GM12864 (cell line): ENCODE measurements around the gene ANOS1.

ENCODE experiments used
- DNase-seq: peaks from one replicate; pipeline ENCODE4 v3.0.0-alpha.2; 2011; ENCODE audit warnings: low read depth
- H3K4me3 ChIP-seq: 2 replicates; pipeline ENCODE4 v1.5.1; 2011; ENCODE audit warnings: mild to moderate bottlenecking, low read depth, low read length, control low read depth
- TF ChIP-seq, protein P1 (sequence below): IDR thresholded peaks from 2 replicates; pipeline ENCODE4 v1.5.1; 2011; ENCODE audit warnings: low read depth, mild to moderate bottlenecking, moderate library complexity, low read length, control low read depth, inconsistent platforms; ENCODE audit errors: missing control alignments

Gene ANOS1

DNA sequence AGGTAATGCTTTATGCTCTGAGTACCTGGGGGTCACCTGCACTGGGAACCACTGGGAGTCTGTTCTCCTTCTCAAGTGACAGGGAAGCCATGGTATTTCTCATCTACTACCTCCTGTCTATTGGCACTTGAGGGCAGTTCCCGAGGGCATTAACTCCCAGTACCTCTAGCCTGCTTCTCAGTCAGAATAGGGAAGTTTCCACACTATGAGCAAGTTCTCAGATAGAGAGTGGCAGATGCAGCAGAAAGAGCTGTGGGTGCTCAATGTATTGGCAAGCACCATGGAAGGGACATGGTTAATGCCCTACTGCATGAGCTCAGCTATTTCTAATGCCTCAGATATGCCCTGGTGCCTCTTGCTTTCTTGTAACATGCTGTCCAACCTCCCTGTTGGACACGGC, 74.1 kb downstream of the ANOS1 start:
- DNase-seq, result no peak
- H3K4me3 ChIP-seq, result no peak overlapping the region
- TF ChIP-seq, protein P1, sequence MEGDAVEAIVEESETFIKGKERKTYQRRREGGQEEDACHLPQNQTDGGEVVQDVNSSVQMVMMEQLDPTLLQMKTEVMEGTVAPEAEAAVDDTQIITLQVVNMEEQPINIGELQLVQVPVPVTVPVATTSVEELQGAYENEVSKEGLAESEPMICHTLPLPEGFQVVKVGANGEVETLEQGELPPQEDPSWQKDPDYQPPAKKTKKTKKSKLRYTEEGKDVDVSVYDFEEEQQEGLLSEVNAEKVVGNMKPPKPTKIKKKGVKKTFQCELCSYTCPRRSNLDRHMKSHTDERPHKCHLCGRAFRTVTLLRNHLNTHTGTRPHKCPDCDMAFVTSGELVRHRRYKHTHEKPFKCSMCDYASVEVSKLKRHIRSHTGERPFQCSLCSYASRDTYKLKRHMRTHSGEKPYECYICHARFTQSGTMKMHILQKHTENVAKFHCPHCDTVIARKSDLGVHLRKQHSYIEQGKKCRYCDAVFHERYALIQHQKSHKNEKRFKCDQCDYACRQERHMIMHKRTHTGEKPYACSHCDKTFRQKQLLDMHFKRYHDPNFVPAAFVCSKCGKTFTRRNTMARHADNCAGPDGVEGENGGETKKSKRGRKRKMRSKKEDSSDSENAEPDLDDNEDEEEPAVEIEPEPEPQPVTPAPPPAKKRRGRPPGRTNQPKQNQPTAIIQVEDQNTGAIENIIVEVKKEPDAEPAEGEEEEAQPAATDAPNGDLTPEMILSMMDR, result no peak

DNA sequence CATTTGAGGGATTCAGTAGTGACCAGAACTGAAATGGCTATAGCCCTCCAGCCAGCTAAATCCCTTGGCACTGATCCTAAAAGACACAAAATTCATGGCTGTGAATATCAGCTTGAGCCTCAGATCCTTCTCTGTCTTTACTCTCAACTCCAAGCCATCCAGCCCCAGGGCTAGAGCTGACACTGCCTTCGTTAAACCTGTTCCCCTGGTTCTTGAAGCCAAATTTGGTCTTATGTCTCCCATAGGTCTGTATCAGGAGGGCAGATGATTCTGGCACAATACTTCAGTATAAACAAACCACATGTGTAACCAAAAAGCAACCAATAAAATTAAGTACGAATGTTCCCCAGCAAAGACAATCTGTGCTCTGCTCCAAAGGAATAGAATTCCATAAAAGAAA, 78.0 kb downstream of the ANOS1 start:
- no peak for DNase-seq
- H3K4me3 ChIP-seq, result no peak overlapping the region
- TF ChIP-seq, protein P1, result no peak

DNA sequence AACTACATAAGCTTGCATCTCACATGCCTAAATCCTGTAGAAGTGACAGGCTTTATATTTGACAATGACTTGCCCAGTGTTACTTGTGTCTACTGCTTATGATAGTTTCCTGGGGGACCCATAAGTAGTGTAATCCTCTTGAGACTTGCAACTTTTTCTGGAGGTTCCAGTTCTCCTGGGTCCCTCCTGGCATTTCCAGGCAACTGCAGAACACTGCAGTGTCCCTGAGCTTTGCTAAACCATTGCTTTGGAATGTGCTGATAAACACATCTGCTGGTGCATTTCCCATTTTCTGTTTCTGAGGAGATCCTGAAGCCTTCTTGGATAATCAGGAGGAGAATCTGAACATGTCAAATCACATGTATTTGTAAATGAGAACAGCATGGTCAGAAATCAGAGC, 82.0 kb downstream of the ANOS1 start:
- TF ChIP-seq, protein P1, result no peak
- H3K4me3 ChIP-seq, result no peak overlapping the region
- DNase-seq, result no peak

DNA sequence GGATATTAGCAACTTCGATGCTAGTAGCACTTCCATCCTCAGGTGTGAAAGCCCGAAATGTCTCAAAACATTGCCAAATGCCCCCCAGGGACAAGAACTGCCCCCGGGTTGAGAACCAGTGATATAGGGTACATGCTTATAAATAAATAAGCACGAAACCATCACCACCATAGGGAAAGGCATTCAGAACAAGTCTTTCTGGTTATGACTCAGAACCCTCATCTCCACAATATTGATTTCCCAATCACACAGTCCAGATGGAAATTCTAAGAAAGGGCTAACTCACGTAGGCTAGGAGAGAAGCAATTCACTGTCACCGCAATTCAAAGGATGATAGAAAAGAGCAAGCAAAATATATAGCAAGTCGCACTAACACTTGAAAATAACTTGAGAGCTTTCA, 84.8 kb downstream of the ANOS1 start:
- TF ChIP-seq, protein P1, result no peak
- no peak overlapping the region for H3K4me3 ChIP-seq
- no peak for DNase-seq

DNA sequence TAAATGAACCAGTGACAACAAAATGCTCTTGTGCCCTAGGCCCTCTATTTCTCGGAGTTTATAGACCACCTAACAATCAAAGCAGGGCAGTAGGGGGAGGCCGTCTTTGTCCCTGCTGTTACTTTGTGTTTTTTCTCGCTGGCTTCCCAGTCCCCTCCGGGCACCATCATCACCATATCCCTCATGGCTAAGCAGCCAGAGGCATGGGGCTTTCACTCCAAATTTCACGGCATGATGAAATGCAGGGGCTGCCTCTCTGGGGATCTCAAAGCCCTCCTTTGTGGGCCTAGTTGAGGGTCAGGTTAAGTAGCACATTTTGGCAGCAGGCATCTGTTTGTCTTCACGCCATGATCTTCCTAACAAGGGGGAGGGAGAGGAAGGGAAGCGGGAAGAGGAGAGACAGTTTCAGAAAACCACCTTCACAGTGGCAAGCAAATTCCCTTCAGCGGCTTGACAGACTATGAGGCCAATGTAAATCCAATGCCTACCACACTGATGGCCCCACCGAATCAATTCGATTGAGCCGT, 91.9 kb downstream of the ANOS1 start:
- TF ChIP-seq, protein P1, result no peak
- no peak overlapping the region for H3K4me3 ChIP-seq
- no peak for DNase-seq

- DNase-seq, result no peak
- TF ChIP-seq, protein P1, result no peak
- no peak overlapping the region for H3K4me3 ChIP-seq
Measured at GRCh38 chrX:8636497-8636896, 95.4 kb downstream of the ANOS1 start.

- DNase-seq, result no peak
Measured at GRCh38 chrX:8635812-8636211, 96.1 kb downstream of the ANOS1 start.

More at GRCh38 chrX:8635812-8636211, 96.1 kb downstream of the ANOS1 start:
- H3K4me3 ChIP-seq, result no peak overlapping the region
- TF ChIP-seq, protein P1, result no peak
